ENCODE results near the gene HMGN4.

Gene HMGN4

DNA sequence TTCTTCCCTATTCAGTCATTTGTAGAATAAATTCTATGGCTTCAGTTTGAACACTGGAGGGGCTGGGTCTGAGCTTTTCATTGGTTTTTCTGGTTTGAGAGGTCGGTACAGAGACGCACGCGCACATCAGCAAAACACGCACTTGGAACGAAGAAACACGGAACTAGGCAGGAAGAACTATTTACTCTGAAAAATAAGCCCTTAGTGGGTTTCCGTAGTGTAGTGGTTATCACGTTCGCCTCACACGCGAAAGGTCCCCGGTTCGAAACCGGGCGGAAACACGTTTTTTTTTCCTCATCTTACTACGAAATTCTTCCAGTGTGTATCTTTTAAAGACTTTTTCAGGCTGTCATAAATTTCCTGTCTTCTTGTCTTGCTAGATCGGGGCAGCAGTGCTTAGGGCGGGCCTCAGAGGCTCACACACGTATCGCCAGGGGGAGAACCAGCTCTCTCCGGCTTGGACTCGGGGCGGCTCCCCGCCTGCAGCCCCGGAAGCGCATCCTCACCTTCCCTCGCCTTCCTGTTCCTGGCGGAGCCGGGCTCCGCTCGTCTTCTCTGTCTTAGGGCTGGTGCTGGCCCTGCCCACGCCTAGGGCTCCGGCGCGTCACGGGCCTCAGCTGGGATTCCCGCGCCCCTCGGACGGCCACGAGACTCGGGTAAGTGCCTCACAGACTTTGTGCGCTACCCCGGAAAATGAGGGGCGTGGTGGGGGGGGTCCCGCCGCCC is at the start of gene HMGN4:
Gene HMGN4, plus strand, starts transcription at position 521 of the 726 bp plus-strand sequence. CDS start 6,841 bp downstream, outside the sequence.
- peak; percentile 2; the same call in 1 of the 2 replicates for TF ChIP-seq CTCF (IDR thresholded peaks at IDR 0.05; ENCODE audit: low read depth, low read length)
- peak; percentile 76 for DNase-seq (ENCODE audit: extremely low read depth, low read depth)

DNA sequence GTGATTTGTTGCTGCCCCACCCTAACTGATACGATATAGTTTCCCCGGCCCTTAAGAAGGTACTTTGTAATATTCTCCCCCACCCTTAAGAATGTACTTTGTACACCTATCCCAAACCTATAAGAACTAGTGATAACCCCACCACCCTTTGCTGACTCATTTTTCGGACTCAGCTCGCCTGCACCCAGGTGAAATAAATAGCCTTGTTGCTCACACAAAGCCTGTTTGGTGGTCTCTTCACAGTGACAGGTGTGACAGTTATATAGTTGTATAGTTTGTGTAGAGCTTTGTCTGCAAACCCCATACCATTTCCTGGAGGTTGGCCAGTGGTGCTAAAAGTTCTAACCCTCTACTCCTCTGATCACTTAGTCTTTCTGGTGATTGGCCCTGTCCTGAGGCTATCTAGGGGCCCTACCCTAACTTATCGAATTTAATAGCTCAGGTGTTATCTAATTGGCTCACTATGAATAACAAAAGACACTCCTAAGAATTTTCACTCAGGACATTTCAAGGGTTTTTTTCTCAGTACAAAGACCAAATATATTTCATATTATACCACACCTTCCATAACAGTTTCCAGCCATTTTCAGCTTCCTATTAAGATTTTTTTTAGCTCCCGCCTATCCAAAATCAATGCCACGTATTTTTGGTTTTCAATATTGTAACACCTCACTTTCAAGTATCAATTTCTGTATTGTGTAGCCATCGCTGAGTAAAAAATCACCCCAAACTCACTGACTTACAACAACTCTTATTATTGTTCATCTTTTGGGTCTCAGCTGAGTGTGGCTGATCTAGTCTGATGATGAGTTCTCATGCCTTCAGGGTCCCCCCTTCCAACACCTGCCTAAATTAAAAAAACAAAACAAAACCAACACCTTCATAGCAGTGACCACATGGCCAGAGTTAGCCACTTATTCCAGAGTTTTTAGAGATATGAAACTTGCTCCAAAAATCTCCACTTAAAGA is 47.9 kb upstream of the HMGN4 start:
- no peak for TF ChIP-seq CTCF (IDR thresholded peaks at IDR 0.05; ENCODE audit: low read depth, low read length)
- DNase-seq (ENCODE audit: extremely low read depth, low read depth), result no peak

DNA sequence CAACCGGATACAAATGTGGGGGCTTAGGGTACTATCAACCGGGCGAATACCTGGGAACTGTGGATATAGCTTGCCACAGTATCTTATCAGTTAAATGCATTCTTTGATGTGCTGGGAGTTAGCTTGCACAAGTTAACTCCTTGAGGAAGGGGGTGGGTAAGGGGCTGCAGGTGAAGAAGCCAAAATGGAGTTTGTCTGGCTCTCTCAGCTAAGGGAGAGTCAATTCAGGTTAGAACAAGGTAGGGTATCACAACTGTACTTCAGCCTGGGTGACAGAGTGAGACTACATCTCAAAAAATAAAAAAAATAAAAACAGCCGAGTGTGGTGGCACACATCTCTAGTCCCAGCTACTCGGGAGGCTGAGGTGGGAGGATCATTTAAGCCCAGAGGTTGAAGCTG is 46.6 kb upstream of the HMGN4 start:
- no peak for DNase-seq (ENCODE audit: extremely low read depth, low read depth)
- TF ChIP-seq CTCF (IDR thresholded peaks at IDR 0.05; ENCODE audit: low read depth, low read length), result no peak

GRCh38 chr6:26493258-26493657 is 44.9 kb upstream of the HMGN4 start:
- TF ChIP-seq CTCF (IDR thresholded peaks at IDR 0.05; ENCODE audit: low read depth, low read length), result peak; percentile 20
- DNase-seq (ENCODE audit: extremely low read depth, low read depth), result no peak

GRCh38 chr6:26494117-26494516 is 44.0 kb upstream of the HMGN4 start:
- DNase-seq (ENCODE audit: extremely low read depth, low read depth), result no peak
- no peak for TF ChIP-seq CTCF (IDR thresholded peaks at IDR 0.05; ENCODE audit: low read depth, low read length)

- TF ChIP-seq CTCF (IDR thresholded peaks at IDR 0.05; ENCODE audit: low read depth, low read length), result no peak
- DNase-seq (ENCODE audit: extremely low read depth, low read depth), result no peak
Observed at GRCh38 chr6:26495281-26495680, 42.9 kb upstream of the HMGN4 start.

GRCh38 chr6:26497610-26498009 is 40.6 kb upstream of the HMGN4 start:
- TF ChIP-seq CTCF (IDR thresholded peaks at IDR 0.05; ENCODE audit: low read depth, low read length), result no peak
- no peak for DNase-seq (ENCODE audit: extremely low read depth, low read depth)

Measured in AG09319 (cell line).